WTC11 (cell line): ENCODE results near the gene CYB5B.

Experiments
- JUN ChIP-seq: sonication (generic); formaldehyde crosslinking; IDR thresholded peaks from 2 replicates; pipeline ENCODE4 v1.8.0; 2023; ENCODE audit warnings: mild to moderate bottlenecking, missing genetic modification reagents
- TF ChIP-seq, protein P1 (sequence below): sonication (generic); formaldehyde crosslinking; IDR thresholded peaks from 2 replicates; pipeline ENCODE4 v1.8.1; 2022; ENCODE audit warnings: low read depth, missing genetic modification reagents, borderline replicate concordance

DNA sequence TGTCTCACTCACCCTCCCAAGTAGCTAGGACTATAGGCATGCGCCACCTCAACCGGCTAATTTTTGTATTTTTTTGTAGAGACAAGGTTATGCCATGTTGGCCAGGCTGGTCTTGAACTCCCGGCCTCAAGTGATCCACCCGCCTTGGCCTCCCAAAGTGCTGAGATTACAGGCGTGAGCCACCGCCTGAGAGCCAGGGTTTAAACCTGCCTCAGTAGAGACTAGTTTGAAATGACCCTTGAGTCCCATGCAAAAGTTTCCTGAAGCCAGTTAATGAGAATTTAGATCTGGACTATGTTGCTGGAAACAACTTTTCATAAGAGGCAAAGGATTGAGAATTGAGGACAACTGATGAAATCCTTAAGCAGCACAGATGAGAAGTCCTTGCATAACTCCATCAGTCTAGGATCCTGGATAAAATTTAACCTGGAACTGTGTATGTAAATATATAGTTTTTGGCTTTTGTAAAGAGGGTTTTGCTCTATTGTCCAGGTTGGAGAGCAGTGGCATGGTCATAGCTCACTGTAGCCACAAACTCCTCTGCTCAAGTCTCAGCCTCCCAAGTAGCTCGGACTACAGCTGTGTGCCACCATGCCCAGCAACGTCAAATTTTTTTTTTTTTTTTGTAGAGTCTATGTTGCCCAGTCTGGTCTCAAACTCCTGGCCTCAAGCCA, 43.2 kb downstream of the CYB5B start:
- TF ChIP-seq JUN (CRISPR knock-in tag), result no peak
- TF ChIP-seq, protein P1, sequence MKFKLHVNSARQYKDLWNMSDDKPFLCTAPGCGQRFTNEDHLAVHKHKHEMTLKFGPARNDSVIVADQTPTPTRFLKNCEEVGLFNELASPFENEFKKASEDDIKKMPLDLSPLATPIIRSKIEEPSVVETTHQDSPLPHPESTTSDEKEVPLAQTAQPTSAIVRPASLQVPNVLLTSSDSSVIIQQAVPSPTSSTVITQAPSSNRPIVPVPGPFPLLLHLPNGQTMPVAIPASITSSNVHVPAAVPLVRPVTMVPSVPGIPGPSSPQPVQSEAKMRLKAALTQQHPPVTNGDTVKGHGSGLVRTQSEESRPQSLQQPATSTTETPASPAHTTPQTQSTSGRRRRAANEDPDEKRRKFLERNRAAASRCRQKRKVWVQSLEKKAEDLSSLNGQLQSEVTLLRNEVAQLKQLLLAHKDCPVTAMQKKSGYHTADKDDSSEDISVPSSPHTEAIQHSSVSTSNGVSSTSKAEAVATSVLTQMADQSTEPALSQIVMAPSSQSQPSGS (CRISPR knock-in tag), result no peak
